Measurements from ENCODE around the gene CEP112.

DNA sequence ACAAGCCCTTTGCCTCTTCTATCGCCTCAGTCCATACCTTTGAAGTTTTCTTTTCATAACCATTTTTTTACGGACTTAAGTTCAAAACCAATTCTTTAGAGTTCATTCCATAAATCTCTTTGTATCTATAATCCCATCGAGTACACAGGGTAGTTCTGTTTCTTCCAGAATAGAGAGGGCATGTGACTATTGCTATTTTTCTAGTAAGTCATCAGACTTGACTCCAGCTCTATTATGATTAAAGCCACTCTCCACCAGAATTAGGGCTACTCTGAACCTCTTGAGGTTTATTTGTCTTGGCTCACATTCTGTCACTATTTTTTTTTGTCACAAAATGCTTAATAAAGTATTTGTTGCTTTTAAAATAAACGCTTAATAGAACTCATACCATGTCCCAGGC is 438.6 kb downstream of the CEP112 start:
- no peak for TF ChIP-seq POLR2A (IDR thresholded peaks at IDR 0.05)
- TF ChIP-seq, protein P1, sequence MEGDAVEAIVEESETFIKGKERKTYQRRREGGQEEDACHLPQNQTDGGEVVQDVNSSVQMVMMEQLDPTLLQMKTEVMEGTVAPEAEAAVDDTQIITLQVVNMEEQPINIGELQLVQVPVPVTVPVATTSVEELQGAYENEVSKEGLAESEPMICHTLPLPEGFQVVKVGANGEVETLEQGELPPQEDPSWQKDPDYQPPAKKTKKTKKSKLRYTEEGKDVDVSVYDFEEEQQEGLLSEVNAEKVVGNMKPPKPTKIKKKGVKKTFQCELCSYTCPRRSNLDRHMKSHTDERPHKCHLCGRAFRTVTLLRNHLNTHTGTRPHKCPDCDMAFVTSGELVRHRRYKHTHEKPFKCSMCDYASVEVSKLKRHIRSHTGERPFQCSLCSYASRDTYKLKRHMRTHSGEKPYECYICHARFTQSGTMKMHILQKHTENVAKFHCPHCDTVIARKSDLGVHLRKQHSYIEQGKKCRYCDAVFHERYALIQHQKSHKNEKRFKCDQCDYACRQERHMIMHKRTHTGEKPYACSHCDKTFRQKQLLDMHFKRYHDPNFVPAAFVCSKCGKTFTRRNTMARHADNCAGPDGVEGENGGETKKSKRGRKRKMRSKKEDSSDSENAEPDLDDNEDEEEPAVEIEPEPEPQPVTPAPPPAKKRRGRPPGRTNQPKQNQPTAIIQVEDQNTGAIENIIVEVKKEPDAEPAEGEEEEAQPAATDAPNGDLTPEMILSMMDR (IDR thresholded peaks at IDR 0.05), result no peak

All from vagina (tissue), 2 donors.